ENCODE results near the gene TIMMDC1. TPM values are rescaled to one million over a fixed set of nuclear protein-coding genes. Genes with fewer than 3 reads are reported as not detected.

The TIMMDC1 gene
- 65.8 and 68.7 TPM in 2 replicates for polyA plus RNA-seq (2013)

GRCh38 chr3:119498186-119499011 is at the start of gene TIMMDC1:
TIMMDC1 (plus strand) TSS chr3:119498547; CDS start chr3:119498734, 187 bp downstream.
- Histone ChIP-seq H2AFZ (ENCODE audit: insufficient read depth, low read length, poor library complexity) (peak within 1 kb of the TSS; percentile 92), H3K4me3 (ENCODE audit: low read depth, low read length) (peak within 1 kb of the TSS; percentile 82)
- DNase-seq, result peak; percentile 99

GRCh38 chr3:119453822-119454221 is 44.5 kb upstream of the TIMMDC1 start:
- no peak overlapping the region for H4K12ac ChIP-seq (ENCODE audit: low read depth, low read length)
- no CpG with 5 or more reads among the region's 1 CpG for WGBS (ENCODE audit: extremely low coverage, insufficient coverage, insufficient read length)
- no peak overlapping the region for H2BK12ac ChIP-seq (ENCODE audit: low read length)
- no peak overlapping the region for H4K91ac ChIP-seq (ENCODE audit: low read depth, low read length)
- H3K27me3 ChIP-seq (ENCODE audit: insufficient read depth, low read length), result no peaks in the 10 kb centered on the region
- no peak overlapping the region for H3K4ac ChIP-seq (ENCODE audit: low read depth, low read length)
- H4K8ac ChIP-seq (ENCODE audit: low read depth, low read length), result no peak overlapping the region
- no peak overlapping the region for H3K4me3 ChIP-seq (ENCODE audit: low read depth, low read length)
- H2AFZ ChIP-seq (ENCODE audit: insufficient read depth, low read length, poor library complexity), result no peak overlapping the region
- DNase-seq, result no peak
- H3K36me3 ChIP-seq (ENCODE audit: control insufficient read depth in 1 of 2, insufficient read depth in 2 of 2, low read length in 2 of 2), result peaks cover 26 to 46% of the 10 kb centered on the region in 2 experiments
- H3K23ac ChIP-seq (ENCODE audit: low read length), result no peak overlapping the region
- no peak overlapping the region for H3K18ac ChIP-seq (ENCODE audit: low read length)
- no peak overlapping the region for H2BK120ac ChIP-seq (ENCODE audit: insufficient read depth, low read length, poor library complexity)
- H3K9me3 ChIP-seq (ENCODE audit: insufficient read depth, low read depth, low read length), result no peaks in the 10 kb centered on the region
- H3K79me2 ChIP-seq (ENCODE audit: control insufficient read depth, insufficient read depth, low read length, poor library complexity), result no peaks in the 10 kb centered on the region
- H3K9ac ChIP-seq (ENCODE audit: low read length), result no peak overlapping the region
- H2AK5ac ChIP-seq (ENCODE audit: low read length), result no peak overlapping the region
- no peak overlapping the region for H3K4me2 ChIP-seq (ENCODE audit: low read length)
- no peak overlapping the region for H3K27ac ChIP-seq (ENCODE audit: low read depth, low read length)
- no peak overlapping the region for H2BK5ac ChIP-seq (ENCODE audit: low read depth, low read length, poor library complexity)
- no peaks in the 10 kb centered on the region for H3K4me1 ChIP-seq (ENCODE audit: control insufficient read depth in 1 of 2, insufficient read depth in 2 of 2, low read length in 2 of 2)
- no peak overlapping the region for H3K14ac ChIP-seq (ENCODE audit: low read length)
- no peaks in the 10 kb centered on the region for H3K79me1 ChIP-seq (ENCODE audit: low read length)

More at GRCh38 chr3:119498186-119499011, at the start of gene TIMMDC1:
- peak within 1 kb of the TSS; percentile 92 for H4K8ac ChIP-seq (ENCODE audit: low read depth, low read length)
- peak within 1 kb of the TSS; percentile 76 for H2BK120ac ChIP-seq (ENCODE audit: insufficient read depth, low read length, poor library complexity)
- peak within 1 kb of the TSS; percentile 37 for H2AK5ac ChIP-seq (ENCODE audit: low read length)
- H3K79me1 ChIP-seq (ENCODE audit: low read length), result peaks cover 5% of the 10 kb centered on the region
- H2BK5ac ChIP-seq (ENCODE audit: low read depth, low read length, poor library complexity), result peak within 1 kb of the TSS; percentile 60
- H3K4me2 ChIP-seq (ENCODE audit: low read length), result peak within 1 kb of the TSS; percentile 72
- H3K27ac ChIP-seq (ENCODE audit: low read depth, low read length), result peak within 1 kb of the TSS; percentile 72
- H4K91ac ChIP-seq (ENCODE audit: low read depth, low read length), result peak within 1 kb of the TSS; percentile 88
- H3K4ac ChIP-seq (ENCODE audit: low read depth, low read length), result peak within 1 kb of the TSS; percentile 68
- H3K14ac ChIP-seq (ENCODE audit: low read length), result peak within 1 kb of the TSS; percentile 88
- no peaks in the 10 kb centered on the region for H3K27me3 ChIP-seq (ENCODE audit: insufficient read depth, low read length)
- WGBS (ENCODE audit: extremely low coverage, insufficient coverage, insufficient read length), result no CpG with 5 or more reads among the region's 58 CpGs
- peak within 1 kb of the TSS; percentile 67 for H3K18ac ChIP-seq (ENCODE audit: low read length)
- H3K9ac ChIP-seq (ENCODE audit: low read length), result peak within 1 kb of the TSS; percentile 84
- H3K23ac ChIP-seq (ENCODE audit: low read length), result no peak within 1 kb of the TSS
- H3K79me2 ChIP-seq (ENCODE audit: control insufficient read depth, insufficient read depth, low read length, poor library complexity), result peaks cover 6% of the 10 kb centered on the region
- peaks cover 5% of the 10 kb centered on the region in 2 experiments for H3K4me1 ChIP-seq (ENCODE audit: control insufficient read depth in 1 of 2, insufficient read depth in 2 of 2, low read length in 2 of 2)
- H3K9me3 ChIP-seq (ENCODE audit: insufficient read depth, low read depth, low read length), result no peaks in the 10 kb centered on the region
- H2BK12ac ChIP-seq (ENCODE audit: low read length), result no peak within 1 kb of the TSS
- H4K12ac ChIP-seq (ENCODE audit: low read depth, low read length), result peak within 1 kb of the TSS; percentile 85
- H3K36me3 ChIP-seq (ENCODE audit: control insufficient read depth in 1 of 2, insufficient read depth in 2 of 2, low read length in 2 of 2), result peaks cover 3% of the 10 kb centered on the region in 2 experiments

- Histone ChIP-seq H3K27ac (ENCODE audit: low read depth, low read length) (no peak overlapping the region), H2AK5ac (ENCODE audit: low read length) (no peak overlapping the region), H4K12ac (ENCODE audit: low read depth, low read length) (no peak overlapping the region), H3K4me1 (ENCODE audit: control insufficient read depth in 1 of 2, insufficient read depth in 2 of 2, low read length in 2 of 2) (no peaks in the 10 kb centered on the region), H2BK5ac (ENCODE audit: low read depth, low read length, poor library complexity) (no peak overlapping the region), H3K9ac (ENCODE audit: low read length) (no peak overlapping the region), H3K23ac (ENCODE audit: low read length) (no peak overlapping the region), H3K4me3 (ENCODE audit: low read depth, low read length) (no peak overlapping the region), H3K36me3 (ENCODE audit: control insufficient read depth in 1 of 2, insufficient read depth in 2 of 2, low read length in 2 of 2) (peaks cover 16 to 44% of the 10 kb centered on the region in 2 experiments), H3K79me1 (ENCODE audit: low read length) (no peaks in the 10 kb centered on the region), H3K4me2 (ENCODE audit: low read length) (no peak overlapping the region), H2AFZ (ENCODE audit: insufficient read depth, low read length, poor library complexity) (no peak overlapping the region), H3K18ac (ENCODE audit: low read length) (no peak overlapping the region), H2BK120ac (ENCODE audit: insufficient read depth, low read length, poor library complexity) (no peak overlapping the region), H3K14ac (ENCODE audit: low read length) (no peak overlapping the region), H3K79me2 (ENCODE audit: control insufficient read depth, insufficient read depth, low read length, poor library complexity) (no peaks in the 10 kb centered on the region), H4K91ac (ENCODE audit: low read depth, low read length) (no peak overlapping the region), H2BK12ac (ENCODE audit: low read length) (no peak overlapping the region), H3K4ac (ENCODE audit: low read depth, low read length) (no peak overlapping the region), H4K8ac (ENCODE audit: low read depth, low read length) (no peak overlapping the region), H3K9me3 (ENCODE audit: insufficient read depth, low read depth, low read length) (no peaks in the 10 kb centered on the region), H3K27me3 (ENCODE audit: insufficient read depth, low read length) (no peaks in the 10 kb centered on the region)
- no CpG with 5 or more reads among the region's 1 CpG for WGBS (ENCODE audit: extremely low coverage, insufficient coverage, insufficient read length)
- DNase-seq, result no peak
Observed at GRCh38 chr3:119456469-119456868, 41.9 kb upstream of the TIMMDC1 start.

GRCh38 chr3:119457246-119457645 is 41.1 kb upstream of the TIMMDC1 start:
- no peak overlapping the region for H3K27ac ChIP-seq (ENCODE audit: low read depth, low read length)
- no peak overlapping the region for H3K18ac ChIP-seq (ENCODE audit: low read length)
- no peaks in the 10 kb centered on the region for H3K27me3 ChIP-seq (ENCODE audit: insufficient read depth, low read length)
- no peak overlapping the region for H3K23ac ChIP-seq (ENCODE audit: low read length)
- H3K79me2 ChIP-seq (ENCODE audit: control insufficient read depth, insufficient read depth, low read length, poor library complexity), result no peaks in the 10 kb centered on the region
- H4K91ac ChIP-seq (ENCODE audit: low read depth, low read length), result no peak overlapping the region
- DNase-seq, result no peak
- no peaks in the 10 kb centered on the region for H3K79me1 ChIP-seq (ENCODE audit: low read length)
- peaks cover 16 to 44% of the 10 kb centered on the region in 2 experiments for H3K36me3 ChIP-seq (ENCODE audit: control insufficient read depth in 1 of 2, insufficient read depth in 2 of 2, low read length in 2 of 2)
- no peak overlapping the region for H2BK120ac ChIP-seq (ENCODE audit: insufficient read depth, low read length, poor library complexity)
- H4K12ac ChIP-seq (ENCODE audit: low read depth, low read length), result no peak overlapping the region
- no peaks in the 10 kb centered on the region for H3K9me3 ChIP-seq (ENCODE audit: insufficient read depth, low read depth, low read length)
- no peak overlapping the region for H2AFZ ChIP-seq (ENCODE audit: insufficient read depth, low read length, poor library complexity)
- H3K14ac ChIP-seq (ENCODE audit: low read length), result no peak overlapping the region
- no peak overlapping the region for H4K8ac ChIP-seq (ENCODE audit: low read depth, low read length)
- H2AK5ac ChIP-seq (ENCODE audit: low read length), result no peak overlapping the region
- no peak overlapping the region for H3K4me2 ChIP-seq (ENCODE audit: low read length)
- H2BK12ac ChIP-seq (ENCODE audit: low read length), result no peak overlapping the region
- H2BK5ac ChIP-seq (ENCODE audit: low read depth, low read length, poor library complexity), result no peak overlapping the region
- H3K4me1 ChIP-seq (ENCODE audit: control insufficient read depth in 1 of 2, insufficient read depth in 2 of 2, low read length in 2 of 2), result no peaks in the 10 kb centered on the region
- no CpG with 5 or more reads among the region's 4 CpGs for WGBS (ENCODE audit: extremely low coverage, insufficient coverage, insufficient read length)
- H3K4me3 ChIP-seq (ENCODE audit: low read depth, low read length), result no peak overlapping the region
- no peak overlapping the region for H3K4ac ChIP-seq (ENCODE audit: low read depth, low read length)
- no peak overlapping the region for H3K9ac ChIP-seq (ENCODE audit: low read length)
